Fibroblast of lung (primary cell): ENCODE results near the gene NSUN3.

Experiments used
- EZH2 ChIP-seq: IDR thresholded peaks from 2 replicates; pipeline ENCODE4 v1.5.1; 2012; ENCODE audit warnings: low read length, control low read depth, mild to moderate bottlenecking; ENCODE audit errors: missing control alignments
- TF ChIP-seq, protein P1 (sequence below), 2 donors: IDR thresholded peaks in 1 of 2; conservative IDR thresholded peaks in 1 of 2; 1 replicate in 1 of 2; 2 replicates in 1 of 2; pipeline ENCODE4 v1.5.1; 2011 to 2012; ENCODE audit warnings: low read length in 2 of 2, control low read depth in 1 of 2, inconsistent platforms in 1 of 2, low read depth in 1 of 2, mild to moderate bottlenecking in 1 of 2

DNA sequence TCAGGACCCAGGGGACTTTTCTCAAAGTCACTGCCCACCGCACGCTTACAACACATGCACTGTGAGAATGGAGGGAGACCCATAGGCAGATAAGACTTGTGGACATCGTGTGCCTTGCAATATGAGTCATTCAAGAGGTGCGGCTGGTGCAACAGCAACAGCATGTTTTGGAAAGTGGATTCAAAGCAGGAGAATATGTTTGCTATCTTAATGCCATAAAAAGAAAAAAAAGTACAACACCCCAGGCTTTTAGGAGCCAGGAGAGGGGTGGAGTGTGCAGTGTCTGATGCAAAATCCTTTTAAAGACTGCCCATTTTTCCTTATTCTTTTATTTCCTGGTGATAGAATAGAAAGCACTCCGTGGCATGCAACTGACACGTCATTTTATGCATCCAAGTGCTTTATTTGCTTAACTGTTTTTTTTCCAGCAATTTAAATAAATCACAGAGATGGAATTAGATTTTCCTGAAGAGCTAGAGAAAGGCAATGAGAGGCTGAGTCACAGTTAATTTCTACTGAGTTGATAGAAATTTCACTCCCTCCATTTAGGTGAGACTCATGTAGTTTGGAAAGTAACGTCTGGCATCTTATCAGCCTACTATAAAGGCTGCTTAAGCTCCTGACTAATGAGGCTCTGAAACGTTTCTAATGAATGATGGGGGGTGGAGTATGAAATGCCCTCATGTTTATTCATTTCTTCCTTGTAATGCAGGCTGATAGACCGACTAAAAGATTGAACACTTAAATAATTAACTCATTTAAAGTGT, 96.4 kb downstream of the NSUN3 start:
- TF ChIP-seq, protein P1, sequence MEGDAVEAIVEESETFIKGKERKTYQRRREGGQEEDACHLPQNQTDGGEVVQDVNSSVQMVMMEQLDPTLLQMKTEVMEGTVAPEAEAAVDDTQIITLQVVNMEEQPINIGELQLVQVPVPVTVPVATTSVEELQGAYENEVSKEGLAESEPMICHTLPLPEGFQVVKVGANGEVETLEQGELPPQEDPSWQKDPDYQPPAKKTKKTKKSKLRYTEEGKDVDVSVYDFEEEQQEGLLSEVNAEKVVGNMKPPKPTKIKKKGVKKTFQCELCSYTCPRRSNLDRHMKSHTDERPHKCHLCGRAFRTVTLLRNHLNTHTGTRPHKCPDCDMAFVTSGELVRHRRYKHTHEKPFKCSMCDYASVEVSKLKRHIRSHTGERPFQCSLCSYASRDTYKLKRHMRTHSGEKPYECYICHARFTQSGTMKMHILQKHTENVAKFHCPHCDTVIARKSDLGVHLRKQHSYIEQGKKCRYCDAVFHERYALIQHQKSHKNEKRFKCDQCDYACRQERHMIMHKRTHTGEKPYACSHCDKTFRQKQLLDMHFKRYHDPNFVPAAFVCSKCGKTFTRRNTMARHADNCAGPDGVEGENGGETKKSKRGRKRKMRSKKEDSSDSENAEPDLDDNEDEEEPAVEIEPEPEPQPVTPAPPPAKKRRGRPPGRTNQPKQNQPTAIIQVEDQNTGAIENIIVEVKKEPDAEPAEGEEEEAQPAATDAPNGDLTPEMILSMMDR (conservative IDR thresholded peaks at IDR 0.05 in 1 of 2, IDR thresholded peaks at IDR 0.05 in 1 of 2; ENCODE audit: low read depth in 1 of 2, low read length in 2 of 2) = no peak
- no peak for TF ChIP-seq EZH2
